ENCODE data around the gene FAM131C. TPM values are rescaled to one million over a fixed set of nuclear protein-coding genes. Genes with fewer than 3 reads are reported as not detected.

The FAM131C gene
- total and polyA plus RNA-seq, 10 of the 15 experiments (the other 5 are each of a cell fraction or from before 2014, with no cell fraction given) = 0.03 TPM; not detected in 9

- ATAC-seq (no peak), DNase-seq (ENCODE audit: low read depth, low spot score) (no peak), FAIRE-seq (no peak)
- BruUV-seq (replicated peaks) = no TSS peak
- intact Hi-C loops (cut with micrococcal nuclease; ENCODE audit: unreplicated experiment) (no loop called here), in situ Hi-C loops (cut with MboI) (no loop called here)
- H3K9ac ChIP-seq (ENCODE audit: control insufficient read depth, insufficient read depth, low read length) = no peak overlapping the region
- no peaks in the 10 kb centered on the region for H3K4me1 ChIP-seq (ENCODE audit: control insufficient read depth, insufficient read depth, low read length)
- SMC1A ChIA-PET (ENCODE audit: uncharacterized antibody, unreplicated experiment) = no interaction called here
- H2AFZ ChIP-seq (ENCODE audit: control insufficient read depth, low read depth, low read length) = no peak overlapping the region
- peaks cover 1 to 3% of the 10 kb centered on the region in 2 experiments; a peak in 2 of 4 replicates for H3K27me3 ChIP-seq (replicated peaks in 1 of 2; ENCODE audit: control insufficient read depth in 2 of 2, insufficient read depth in 2 of 2, low read length in 1 of 2)
- no peaks in the 10 kb centered on the region for H4K20me1 ChIP-seq (ENCODE audit: control insufficient read depth, insufficient read depth)
- H3K36me3 ChIP-seq (ENCODE audit: control insufficient read depth in 2 of 2, insufficient read depth in 2 of 2, low read length in 1 of 2) = no peaks in the 10 kb centered on the region
- WGBS (ENCODE audit: insufficient coverage, insufficient replicate concordance, low lambda C conversion rate, missing lambda C conversion rate) = 0% methylated on average over 18 of the region's 49 CpGs
- peak overlapping the region; percentile 60; the same call in 1 of the 2 replicates for H3K4me2 ChIP-seq (ENCODE audit: control insufficient read depth, insufficient read depth)
- RAD21 ChIA-PET (ENCODE audit: unreplicated experiment) = interaction anchor here (0.6 kb wide), 1 partner anchor 165 kb away, joined by 3 read pairs; no protein-coding TSS in a partner anchor
- POLR2A ChIA-PET = interaction anchor here (0.5 to 1.1 kb wide), 2 partner anchors 294 to 366 kb away, joined by 3 read pairs; partner anchors contain the start of gene SZRD1
- no peak overlapping the region for H3K27ac ChIP-seq (ENCODE audit: control insufficient read depth, insufficient read depth)
- no peaks in the 10 kb centered on the region for H3K79me2 ChIP-seq (ENCODE audit: control insufficient read depth, insufficient read depth, low read length)
- CTCF ChIA-PET = interaction anchor here (0.6 to 1.5 kb wide), 6 partner anchors 108 to 422 kb away, joined by 3 to 4 read pairs (median 4); no protein-coding TSS in a partner anchor
- TF ChIP-seq SUZ12 (IDR thresholded peaks at IDR 0.05; ENCODE audit: unreplicated experiment) (no peak), BHLHE40 (IDR thresholded peaks at IDR 0.05; ENCODE audit: borderline replicate concordance in 1 of 2, low read depth in 2 of 2, low read length in 1 of 2) (peak; percentile 35 to 84; a peak in 3 of 4 replicates)
- H3K9me3 ChIP-seq (replicated peaks; ENCODE audit: control insufficient read depth, insufficient read depth, low read length) = no peaks in the 10 kb centered on the region
- no peak overlapping the region for H3K4me3 ChIP-seq
Observed at GRCh38 chr1:16072616-16073484, 601 bp downstream of the FAM131C start.

- peaks cover 1 to 3% of the 10 kb centered on the region in 2 experiments; a peak in 2 of 4 replicates for H3K27me3 ChIP-seq (replicated peaks in 1 of 2; ENCODE audit: control insufficient read depth in 2 of 2, insufficient read depth in 2 of 2, low read length in 1 of 2)
- TF ChIP-seq BCL11A (IDR thresholded peaks at IDR 0.05; ENCODE audit: low read depth, low read length) (no peak), RUNX3 (IDR thresholded peaks at IDR 0.05; ENCODE audit: low read length) (no peak), ATF7 (IDR thresholded peaks at IDR 0.05; ENCODE audit: low read depth) (no peak), TBL1XR1 (IDR thresholded peaks at IDR 0.05; ENCODE audit: low read depth, low read length) (no peak), ZNF687 (IDR thresholded peaks at IDR 0.05) (no peak), NBN (IDR thresholded peaks at IDR 0.05) (no peak), GATAD2B (conservative IDR thresholded peaks at IDR 0.05; ENCODE audit: low read depth) (no peak), TCF12 (IDR thresholded peaks at IDR 0.05; ENCODE audit: low read depth, low read length) (no peak), ATF2 (IDR thresholded peaks at IDR 0.05; ENCODE audit: low read length) (no peak)
Observed at GRCh38 chr1:16072095-16072494, 1.4 kb downstream of the FAM131C start.

More at GRCh38 chr1:16072095-16072494, 1.4 kb downstream of the FAM131C start:
- H3K4me2 ChIP-seq (ENCODE audit: control insufficient read depth, insufficient read depth) = no peak overlapping the region
- no peak overlapping the region for H3K9ac ChIP-seq (ENCODE audit: control insufficient read depth, insufficient read depth, low read length)
- SMC1A ChIA-PET (ENCODE audit: uncharacterized antibody, unreplicated experiment) = no interaction called here
- 29% methylated on average over 5 of the region's 5 CpGs for WGBS (ENCODE audit: insufficient coverage, insufficient replicate concordance, low lambda C conversion rate, missing lambda C conversion rate)
- FAIRE-seq (no peak), ATAC-seq (no peak), DNase-seq (ENCODE audit: low read depth, low spot score) (no peak)
- intact Hi-C loops (cut with micrococcal nuclease; ENCODE audit: unreplicated experiment) (no loop called here), in situ Hi-C loops (cut with MboI) (no loop called here)
- POLR2A ChIA-PET = no interaction called here
- no peak overlapping the region for H3K4me3 ChIP-seq
- BruUV-seq (replicated peaks) = no TSS peak
- H3K9me3 ChIP-seq (replicated peaks; ENCODE audit: control insufficient read depth, insufficient read depth, low read length) = no peaks in the 10 kb centered on the region
- no peak overlapping the region for H2AFZ ChIP-seq (ENCODE audit: control insufficient read depth, low read depth, low read length)
- no peaks in the 10 kb centered on the region for H3K4me1 ChIP-seq (ENCODE audit: control insufficient read depth, insufficient read depth, low read length)
- H3K27ac ChIP-seq (ENCODE audit: control insufficient read depth, insufficient read depth) = no peak overlapping the region
- no peaks in the 10 kb centered on the region for H4K20me1 ChIP-seq (ENCODE audit: control insufficient read depth, insufficient read depth)
- CTCF ChIA-PET = interaction anchor here (1.4 to 1.5 kb wide), 2 partner anchors 109 to 280 kb away, joined by 3 to 4 read pairs; no protein-coding TSS in a partner anchor
- RAD21 ChIA-PET (ENCODE audit: unreplicated experiment) = interaction anchor here (0.6 kb wide), 1 partner anchor 166 kb away, joined by 3 read pairs; no protein-coding TSS in a partner anchor
- no peaks in the 10 kb centered on the region for H3K36me3 ChIP-seq (ENCODE audit: control insufficient read depth in 2 of 2, insufficient read depth in 2 of 2, low read length in 1 of 2)
- no peaks in the 10 kb centered on the region for H3K79me2 ChIP-seq (ENCODE audit: control insufficient read depth, insufficient read depth, low read length)

Data from GM12878 (cell line).